ENCODE data around the gene ZP4.

ZP4 gene

GRCh38 chr1:237890822-237891221 is at the start of gene ZP4:
Gene ZP4, minus strand, starts transcription at chr1:237890922. Its CDS starts 287 bp downstream, at chr1:237890635.
- DNase-seq: no peak

- DNase-seq: no peak
Observed at GRCh38 chr1:237938553-237938952, 47.8 kb upstream of the ZP4 start.

- no peak for DNase-seq
Observed at GRCh38 chr1:237938068-237938467, 47.3 kb upstream of the ZP4 start.

GRCh38 chr1:237932816-237933215 is 42.1 kb upstream of the ZP4 start:
- no peak for DNase-seq

GRCh38 chr1:237931581-237931980 is 40.9 kb upstream of the ZP4 start:
- DNase-seq: no peak

- DNase-seq: no peak
Observed at GRCh38 chr1:237927198-237927597, 36.5 kb upstream of the ZP4 start.

- no peak for DNase-seq
Observed at GRCh38 chr1:237921306-237921705, 30.6 kb upstream of the ZP4 start.

- no peak for DNase-seq
Observed at GRCh38 chr1:237913345-237913744, 22.6 kb upstream of the ZP4 start.

- no peak for DNase-seq
Observed at GRCh38 chr1:237911911-237912310, 21.2 kb upstream of the ZP4 start.

- DNase-seq: no peak
Observed at GRCh38 chr1:237910834-237911233, 20.1 kb upstream of the ZP4 start.

- no peak for DNase-seq
Observed at GRCh38 chr1:237903961-237904360, 13.2 kb upstream of the ZP4 start.

- DNase-seq: no peak
Observed at GRCh38 chr1:237902960-237903743, 12.4 kb upstream of the ZP4 start.

- no peak for DNase-seq
Observed at GRCh38 chr1:237901299-237901934, 10.7 kb upstream of the ZP4 start.

GRCh38 chr1:237895630-237896029 is 4.9 kb upstream of the ZP4 start:
- DNase-seq: no peak

- DNase-seq: no peak
Observed at GRCh38 chr1:237894131-237894530, 3.4 kb upstream of the ZP4 start.

GRCh38 chr1:237891979-237892378 is 1.3 kb upstream of the ZP4 start:
- no peak for DNase-seq

- no peak for DNase-seq
Observed at GRCh38 chr1:237891266-237891665, 544 bp upstream of the ZP4 start.

- DNase-seq: no peak
Observed at GRCh38 chr1:237890416-237890815, 306 bp downstream of the ZP4 start.

GRCh38 chr1:237888143-237888542 is 2.6 kb downstream of the ZP4 start:
- no peak for DNase-seq

GRCh38 chr1:237887542-237887941 is 3.2 kb downstream of the ZP4 start:
- DNase-seq: no peak

- no peak for DNase-seq
Observed at GRCh38 chr1:237884237-237884636, 6.5 kb downstream of the ZP4 start.

GRCh38 chr1:237879195-237879594 is 11.5 kb downstream of the ZP4 start:
- no peak for DNase-seq

- no peak for DNase-seq
Observed at GRCh38 chr1:237878406-237878805, 12.3 kb downstream of the ZP4 start.

GRCh38 chr1:237877631-237878030 is 13.1 kb downstream of the ZP4 start:
- DNase-seq: no peak

- DNase-seq: no peak
Observed at GRCh38 chr1:237875291-237875690, 15.4 kb downstream of the ZP4 start.
